ENCODE measurements around the gene MTFP1. TPM values are rescaled to one million over a fixed set of nuclear protein-coding genes. Genes with fewer than 3 reads are reported as not detected.

MTFP1 gene
- total RNA-seq, 2 donors from 2014 or later, result 25.9 to 30.8 TPM

DNA sequence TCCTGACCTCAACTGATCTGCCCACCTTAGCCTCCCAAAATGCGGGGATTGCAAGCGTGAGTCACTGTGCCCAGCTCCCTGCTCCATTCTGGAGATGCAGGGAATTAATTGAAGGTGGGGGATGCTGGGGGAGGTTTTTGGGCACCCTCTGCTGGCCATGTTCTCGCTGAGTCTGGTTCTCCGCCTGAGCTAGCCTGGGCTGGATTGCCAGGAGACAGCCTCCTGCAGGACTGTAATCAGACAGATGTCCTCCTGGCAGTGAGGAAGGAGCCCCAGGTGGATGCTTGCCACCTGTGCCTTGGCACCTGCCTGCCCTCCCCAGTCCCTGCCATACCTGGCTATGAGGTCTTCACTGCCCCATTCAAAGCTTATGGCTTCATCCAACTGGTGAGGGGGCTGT, 5.4 kb downstream of the MTFP1 start:
- Histone ChIP-seq H3K27ac (ENCODE audit: low read depth, low read length) (no peak overlapping the region), H3K36me3 (ENCODE audit: control insufficient read depth, insufficient read depth, low read length) (peaks cover 15% of the 10 kb centered on the region), H3K27me3 (ENCODE audit: control insufficient read depth, insufficient read depth, low read length, poor library complexity, severe bottlenecking) (no peaks in the 10 kb centered on the region), H3K9me3 (ENCODE audit: control insufficient read depth, low read length) (no peaks in the 10 kb centered on the region), H3K4me3 (ENCODE audit: low read length) (no peak overlapping the region), H3K9ac (ENCODE audit: extremely low read depth, low read length, poor library complexity, severe bottlenecking) (no peak overlapping the region), H3K4me1 (ENCODE audit: control insufficient read depth, insufficient read depth, low read length) (no peaks in the 10 kb centered on the region)
- TF ChIP-seq, protein P1, sequence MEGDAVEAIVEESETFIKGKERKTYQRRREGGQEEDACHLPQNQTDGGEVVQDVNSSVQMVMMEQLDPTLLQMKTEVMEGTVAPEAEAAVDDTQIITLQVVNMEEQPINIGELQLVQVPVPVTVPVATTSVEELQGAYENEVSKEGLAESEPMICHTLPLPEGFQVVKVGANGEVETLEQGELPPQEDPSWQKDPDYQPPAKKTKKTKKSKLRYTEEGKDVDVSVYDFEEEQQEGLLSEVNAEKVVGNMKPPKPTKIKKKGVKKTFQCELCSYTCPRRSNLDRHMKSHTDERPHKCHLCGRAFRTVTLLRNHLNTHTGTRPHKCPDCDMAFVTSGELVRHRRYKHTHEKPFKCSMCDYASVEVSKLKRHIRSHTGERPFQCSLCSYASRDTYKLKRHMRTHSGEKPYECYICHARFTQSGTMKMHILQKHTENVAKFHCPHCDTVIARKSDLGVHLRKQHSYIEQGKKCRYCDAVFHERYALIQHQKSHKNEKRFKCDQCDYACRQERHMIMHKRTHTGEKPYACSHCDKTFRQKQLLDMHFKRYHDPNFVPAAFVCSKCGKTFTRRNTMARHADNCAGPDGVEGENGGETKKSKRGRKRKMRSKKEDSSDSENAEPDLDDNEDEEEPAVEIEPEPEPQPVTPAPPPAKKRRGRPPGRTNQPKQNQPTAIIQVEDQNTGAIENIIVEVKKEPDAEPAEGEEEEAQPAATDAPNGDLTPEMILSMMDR (conservative IDR thresholded peaks at IDR 0.05), result peak; percentile 43
- Mint-ChIP-seq H3K4me1 (peaks cover 4% of the 10 kb centered on the region), H3K27me3 (ENCODE audit: insufficient read depth) (no peaks in the 10 kb centered on the region), H3K36me3 (ENCODE audit: low read depth) (peaks cover 12% of the 10 kb centered on the region), H3K4me3 (no peak overlapping the region), H3K27ac (no peak overlapping the region), H3K9me3 (no peaks in the 10 kb centered on the region)
- DNase-seq, result peak; percentile 63
- WGBS, 2 experiments (ENCODE audit: insufficient coverage in 1 of 2, insufficient read length in 1 of 2), result 83% methylated on average over 4 of the region's 4 CpGs; no CpG with 5 or more reads in 1 of the 2 experiments

DNA sequence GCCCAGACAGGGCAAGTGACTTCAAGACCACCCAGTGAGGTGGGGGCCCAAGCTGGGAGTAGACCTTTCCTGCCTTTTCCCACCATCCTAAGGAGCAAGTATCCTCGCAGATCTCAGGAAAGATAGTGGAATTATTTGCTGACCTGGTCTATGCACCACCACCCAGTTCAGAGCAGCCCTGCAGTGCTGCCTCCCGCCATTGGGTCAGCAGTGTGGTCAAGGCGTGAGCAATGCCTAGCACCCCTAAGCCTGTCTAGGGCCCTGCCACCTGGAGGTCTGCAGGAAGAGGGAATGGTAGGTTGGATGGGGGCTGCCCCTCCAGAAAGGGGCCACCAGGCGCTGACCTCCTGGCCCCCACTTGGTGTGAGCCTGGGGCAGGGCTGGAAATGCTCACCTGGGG, 6.5 kb downstream of the MTFP1 start:
- Histone ChIP-seq H3K4me1 (ENCODE audit: control insufficient read depth, insufficient read depth, low read length) (no peaks in the 10 kb centered on the region), H3K36me3 (ENCODE audit: control insufficient read depth, insufficient read depth, low read length) (peaks cover 12% of the 10 kb centered on the region), H3K27me3 (ENCODE audit: control insufficient read depth, insufficient read depth, low read length, poor library complexity, severe bottlenecking) (no peaks in the 10 kb centered on the region), H3K9ac (ENCODE audit: extremely low read depth, low read length, poor library complexity, severe bottlenecking) (no peak overlapping the region), H3K27ac (ENCODE audit: low read depth, low read length) (no peak overlapping the region), H3K4me3 (ENCODE audit: low read length) (no peak overlapping the region), H3K9me3 (ENCODE audit: control insufficient read depth, low read length) (no peaks in the 10 kb centered on the region)
- no peaks in the 10 kb centered on the region for H3K27me3 Mint-ChIP-seq (ENCODE audit: insufficient read depth)
- H3K27ac Mint-ChIP-seq, result no peak overlapping the region
- DNase-seq, result peak; percentile 54
- TF ChIP-seq, protein P1 (conservative IDR thresholded peaks at IDR 0.05), result no peak
- H3K4me3 Mint-ChIP-seq, result no peak overlapping the region
- WGBS, 2 experiments (ENCODE audit: insufficient coverage in 1 of 2, insufficient read length in 1 of 2), result 80 to 91% methylated on average over 2 to 4 of the region's 4 CpGs
- peaks cover 9% of the 10 kb centered on the region for H3K36me3 Mint-ChIP-seq (ENCODE audit: low read depth)
- no peaks in the 10 kb centered on the region for H3K4me1 Mint-ChIP-seq
- no peaks in the 10 kb centered on the region for H3K9me3 Mint-ChIP-seq

DNA sequence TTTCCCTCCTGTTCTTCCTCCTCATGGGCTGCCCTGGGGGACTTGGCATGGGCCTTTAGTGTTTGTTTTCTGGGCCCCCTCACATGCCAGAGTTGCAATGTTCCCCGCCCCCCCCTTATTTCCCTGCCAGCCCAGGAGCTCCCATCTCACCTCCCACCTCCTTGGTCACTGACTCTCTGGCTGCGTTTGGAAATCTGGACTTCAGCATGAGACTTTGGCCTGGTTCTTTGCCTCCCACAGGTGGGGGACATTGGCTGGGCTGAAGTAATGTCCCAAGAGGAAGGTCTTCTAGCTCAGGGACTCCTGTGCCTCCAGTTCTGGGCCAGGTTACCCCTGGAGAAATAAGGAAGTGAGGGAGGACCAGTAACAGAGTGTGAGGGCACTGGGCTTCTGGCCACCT, 7.0 kb downstream of the MTFP1 start:
- H3K27ac ChIP-seq (ENCODE audit: low read depth, low read length), result no peak overlapping the region
- 70% methylated on average over 2 of the region's 2 CpGs; no CpG with 5 or more reads in 1 of the 2 experiments for WGBS, 2 experiments (ENCODE audit: insufficient coverage in 1 of 2, insufficient read length in 1 of 2)

More for the DNA sequence above, 7.0 kb downstream of the MTFP1 start:
- TF ChIP-seq, protein P1 (conservative IDR thresholded peaks at IDR 0.05), result no peak
- Histone ChIP-seq H3K4me1 (ENCODE audit: control insufficient read depth, insufficient read depth, low read length) (no peaks in the 10 kb centered on the region), H3K9me3 (ENCODE audit: control insufficient read depth, low read length) (no peaks in the 10 kb centered on the region), H3K36me3 (ENCODE audit: control insufficient read depth, insufficient read depth, low read length) (peaks cover 8% of the 10 kb centered on the region), H3K27me3 (ENCODE audit: control insufficient read depth, insufficient read depth, low read length, poor library complexity, severe bottlenecking) (no peaks in the 10 kb centered on the region), H3K4me3 (ENCODE audit: low read length) (no peak overlapping the region), H3K9ac (ENCODE audit: extremely low read depth, low read length, poor library complexity, severe bottlenecking) (no peak overlapping the region)
- Mint-ChIP-seq H3K4me1 (no peaks in the 10 kb centered on the region), H3K27me3 (ENCODE audit: insufficient read depth) (no peaks in the 10 kb centered on the region), H3K9me3 (no peaks in the 10 kb centered on the region), H3K4me3 (no peak overlapping the region), H3K36me3 (ENCODE audit: low read depth) (peaks cover 5% of the 10 kb centered on the region), H3K27ac (no peak overlapping the region)
- no peak for DNase-seq

All from endodermal cell (in vitro differentiated cells).